ENCODE measurements around the gene CCDC63. TPM values are rescaled to one million over a fixed set of nuclear protein-coding genes. Genes with fewer than 3 reads are reported as not detected.

The CCDC63 gene
- total RNA-seq, 1 experiment from 2014 or later = 0.98 TPM

DNA sequence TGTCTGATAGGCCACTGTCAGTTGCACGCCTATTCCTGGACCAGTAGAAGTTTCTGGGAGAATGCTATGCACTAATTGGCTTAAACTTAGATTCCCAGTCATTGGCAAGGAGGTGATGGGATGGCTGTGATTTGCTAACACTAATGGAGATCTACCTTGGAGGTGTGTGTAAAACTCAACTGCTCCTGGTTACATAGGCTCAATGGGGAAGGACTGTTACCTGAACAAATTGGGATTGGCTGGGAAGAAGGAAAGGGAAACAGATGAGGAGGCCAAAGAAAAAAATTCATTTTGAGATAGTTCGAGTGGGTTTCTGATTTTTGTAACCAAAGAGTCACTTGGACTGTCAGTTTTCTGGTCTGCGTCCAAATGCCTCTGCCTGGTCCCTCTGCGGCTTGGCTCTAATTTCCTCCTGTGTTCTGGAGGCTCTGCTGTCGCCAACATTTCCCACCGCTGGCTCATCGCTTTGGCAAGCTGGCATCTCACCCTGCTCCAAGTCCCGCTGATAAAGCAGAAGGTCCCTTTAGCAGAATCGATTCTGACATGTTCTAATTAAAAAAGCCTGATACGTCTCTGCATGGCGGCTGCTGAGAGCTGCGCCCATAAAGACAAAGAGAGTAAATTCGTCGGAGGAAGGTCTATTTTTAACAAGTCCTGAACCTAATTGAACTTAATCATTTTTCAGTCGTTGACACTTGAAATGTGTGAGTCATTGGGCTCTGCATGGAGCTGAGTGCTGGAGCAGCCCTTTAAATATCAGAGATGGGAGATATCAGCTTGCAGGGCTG is 2.0 kb upstream of the CCDC63 start (continued):
- TF ChIP-seq MXD4 (CRISPR knock-in tag; IDR thresholded peaks at IDR 0.05; ENCODE audit: borderline replicate concordance) (no peak), RORB (CRISPR knock-in tag; IDR thresholded peaks at IDR 0.05) (no peak), FOXP1 (CRISPR knock-in tag; IDR thresholded peaks at IDR 0.05; ENCODE audit: borderline replicate concordance) (no peak), MYBL2 (CRISPR knock-in tag; IDR thresholded peaks at IDR 0.05) (no peak)
- TF ChIP-seq, protein P1, sequence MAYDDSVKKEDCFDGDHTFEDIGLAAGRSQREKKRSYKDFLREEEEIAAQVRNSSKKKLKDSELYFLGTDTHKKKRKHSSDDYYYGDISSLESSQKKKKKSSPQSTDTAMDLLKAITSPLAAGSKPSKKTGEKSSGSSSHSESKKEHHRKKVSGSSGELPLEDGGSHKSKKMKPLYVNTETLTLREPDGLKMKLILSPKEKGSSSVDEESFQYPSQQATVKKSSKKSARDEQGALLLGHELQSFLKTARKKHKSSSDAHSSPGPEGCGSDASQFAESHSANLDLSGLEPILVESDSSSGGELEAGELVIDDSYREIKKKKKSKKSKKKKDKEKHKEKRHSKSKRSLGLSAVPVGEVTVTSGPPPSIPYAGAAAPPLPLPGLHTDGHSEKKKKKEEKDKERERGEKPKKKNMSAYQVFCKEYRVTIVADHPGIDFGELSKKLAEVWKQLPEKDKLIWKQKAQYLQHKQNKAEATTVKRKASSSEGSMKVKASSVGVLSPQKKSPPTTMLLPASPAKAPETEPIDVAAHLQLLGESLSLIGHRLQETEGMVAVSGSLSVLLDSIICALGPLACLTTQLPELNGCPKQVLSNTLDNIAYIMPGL (CRISPR knock-in tag; IDR thresholded peaks at IDR 0.05) = no peak

DNA sequence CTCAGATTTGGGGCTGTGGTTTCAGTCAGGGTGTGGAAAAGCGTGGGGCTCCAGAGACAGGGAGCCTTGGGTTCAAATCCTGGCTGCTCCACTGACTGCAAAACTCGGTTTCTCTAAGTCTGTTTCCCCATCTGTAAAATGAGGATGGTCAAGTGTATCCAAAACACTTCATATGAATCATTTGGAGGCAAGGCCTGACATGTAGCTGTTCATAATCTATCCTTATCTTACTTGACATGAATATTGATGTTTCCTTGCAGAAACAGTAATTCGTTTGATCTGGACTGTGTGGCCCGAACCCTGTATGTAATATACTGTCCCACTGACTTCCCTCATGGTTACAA is 1.5 kb upstream of the CCDC63 start:
- ChIA-PET POLR2A (no interaction called here), CTCF (interaction anchor here (1.1 to 3.4 kb wide), 2 partner anchors 17 to 42 kb away, joined by 3 to 15 read pairs; no protein-coding TSS in a partner anchor)
- H3K27ac Mint-ChIP-seq = no peak overlapping the region
- H3K4me3 Mint-ChIP-seq = no peak overlapping the region
- H3K36me3 Mint-ChIP-seq = no peaks in the 10 kb centered on the region
- DNase-seq (ENCODE audit: low spot score) = no peak
- ATAC-seq = no peak
- H3K27me3 Mint-ChIP-seq (ENCODE audit: low read depth) = peaks cover 22% of the 10 kb centered on the region
- TF ChIP-seq IRF2 (CRISPR knock-in tag; IDR thresholded peaks at IDR 0.05; ENCODE audit: borderline replicate concordance, low read depth) = no peak
- TF ChIP-seq ZNF121 (CRISPR knock-in tag; IDR thresholded peaks at IDR 0.05) = no peak
- TF ChIP-seq, protein P2, sequence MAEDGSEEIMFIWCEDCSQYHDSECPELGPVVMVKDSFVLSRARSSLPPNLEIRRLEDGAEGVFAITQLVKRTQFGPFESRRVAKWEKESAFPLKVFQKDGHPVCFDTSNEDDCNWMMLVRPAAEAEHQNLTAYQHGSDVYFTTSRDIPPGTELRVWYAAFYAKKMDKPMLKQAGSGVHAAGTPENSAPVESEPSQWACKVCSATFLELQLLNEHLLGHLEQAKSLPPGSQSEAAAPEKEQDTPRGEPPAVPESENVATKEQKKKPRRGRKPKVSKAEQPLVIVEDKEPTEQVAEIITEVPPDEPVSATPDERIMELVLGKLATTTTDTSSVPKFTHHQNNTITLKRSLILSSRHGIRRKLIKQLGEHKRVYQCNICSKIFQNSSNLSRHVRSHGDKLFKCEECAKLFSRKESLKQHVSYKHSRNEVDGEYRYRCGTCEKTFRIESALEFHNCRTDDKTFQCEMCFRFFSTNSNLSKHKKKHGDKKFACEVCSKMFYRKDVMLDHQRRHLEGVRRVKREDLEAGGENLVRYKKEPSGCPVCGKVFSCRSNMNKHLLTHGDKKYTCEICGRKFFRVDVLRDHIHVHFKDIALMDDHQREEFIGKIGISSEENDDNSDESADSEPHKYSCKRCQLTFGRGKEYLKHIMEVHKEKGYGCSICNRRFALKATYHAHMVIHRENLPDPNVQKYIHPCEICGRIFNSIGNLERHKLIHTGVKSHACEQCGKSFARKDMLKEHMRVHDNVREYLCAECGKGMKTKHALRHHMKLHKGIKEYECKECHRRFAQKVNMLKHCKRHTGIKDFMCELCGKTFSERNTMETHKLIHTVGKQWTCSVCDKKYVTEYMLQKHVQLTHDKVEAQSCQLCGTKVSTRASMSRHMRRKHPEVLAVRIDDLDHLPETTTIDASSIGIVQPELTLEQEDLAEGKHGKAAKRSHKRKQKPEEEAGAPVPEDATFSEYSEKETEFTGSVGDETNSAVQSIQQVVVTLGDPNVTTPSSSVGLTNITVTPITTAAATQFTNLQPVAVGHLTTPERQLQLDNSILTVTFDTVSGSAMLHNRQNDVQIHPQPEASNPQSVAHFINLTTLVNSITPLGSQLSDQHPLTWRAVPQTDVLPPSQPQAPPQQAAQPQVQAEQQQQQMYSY (CRISPR knock-in tag; IDR thresholded peaks at IDR 0.05) = no peak
- TF ChIP-seq ZNF232 (CRISPR knock-in tag; IDR thresholded peaks at IDR 0.05) = no peak
- TF ChIP-seq, protein P3, sequence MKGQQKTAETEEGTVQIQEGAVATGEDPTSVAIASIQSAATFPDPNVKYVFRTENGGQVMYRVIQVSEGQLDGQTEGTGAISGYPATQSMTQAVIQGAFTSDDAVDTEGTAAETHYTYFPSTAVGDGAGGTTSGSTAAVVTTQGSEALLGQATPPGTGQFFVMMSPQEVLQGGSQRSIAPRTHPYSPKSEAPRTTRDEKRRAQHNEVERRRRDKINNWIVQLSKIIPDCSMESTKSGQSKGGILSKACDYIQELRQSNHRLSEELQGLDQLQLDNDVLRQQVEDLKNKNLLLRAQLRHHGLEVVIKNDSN (CRISPR knock-in tag; IDR thresholded peaks at IDR 0.05) = no peak
- H3K4me1 Mint-ChIP-seq = peaks cover 18% of the 10 kb centered on the region
- peaks cover 4% of the 10 kb centered on the region; the same call in 1 of the 2 replicates for H3K9me3 Mint-ChIP-seq

DNA sequence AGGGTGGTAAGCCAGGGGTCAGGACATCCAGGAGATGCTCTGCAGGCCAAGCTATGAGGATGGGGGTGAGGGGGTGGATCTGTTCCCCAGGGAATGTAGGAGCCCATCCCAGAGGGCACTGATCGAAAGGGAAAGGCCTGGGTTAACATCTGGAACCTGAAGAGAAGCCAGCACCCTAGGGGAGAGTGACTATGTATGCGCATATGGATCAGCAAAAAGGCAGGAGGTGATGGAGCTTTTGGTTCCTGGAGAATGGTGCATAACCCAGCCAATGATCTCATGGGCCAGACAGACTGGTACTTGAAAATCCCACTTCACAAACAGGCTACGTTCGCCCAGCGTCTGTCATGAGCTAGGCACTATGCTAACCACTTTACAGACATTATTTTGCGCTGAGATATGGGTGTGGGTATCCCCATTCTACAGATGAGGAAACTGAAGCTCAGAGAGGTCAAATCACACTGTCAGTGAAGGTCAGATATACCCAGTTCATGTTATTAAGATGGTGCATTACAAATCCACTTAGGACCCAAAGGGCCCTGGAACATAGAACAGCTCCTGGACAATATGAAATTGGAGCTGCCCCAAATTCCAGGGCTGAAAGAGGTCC is 1.6 kb downstream of the CCDC63 start:
- POLR2A ChIA-PET = no interaction called here
- CTCF ChIA-PET = interaction anchor here (1.1 to 3.4 kb wide), 5 partner anchors 14 to 144 kb away, joined by 3 to 15 read pairs (median 5); no protein-coding TSS in a partner anchor
- ATAC-seq (no peak), DNase-seq (ENCODE audit: low spot score) (no peak)
- H3K4me1 Mint-ChIP-seq = peaks cover 19% of the 10 kb centered on the region
- peaks cover 4% of the 10 kb centered on the region; the same call in 1 of the 2 replicates for H3K9me3 Mint-ChIP-seq
- H3K4me3 Mint-ChIP-seq = no peak overlapping the region
- no peaks in the 10 kb centered on the region for H3K36me3 Mint-ChIP-seq
- H3K27ac Mint-ChIP-seq = peak overlapping the region; percentile 77; the same call in 1 of the 2 replicates
- peaks cover 19% of the 10 kb centered on the region for H3K27me3 Mint-ChIP-seq (ENCODE audit: low read depth)
- TF ChIP-seq, protein P4, sequence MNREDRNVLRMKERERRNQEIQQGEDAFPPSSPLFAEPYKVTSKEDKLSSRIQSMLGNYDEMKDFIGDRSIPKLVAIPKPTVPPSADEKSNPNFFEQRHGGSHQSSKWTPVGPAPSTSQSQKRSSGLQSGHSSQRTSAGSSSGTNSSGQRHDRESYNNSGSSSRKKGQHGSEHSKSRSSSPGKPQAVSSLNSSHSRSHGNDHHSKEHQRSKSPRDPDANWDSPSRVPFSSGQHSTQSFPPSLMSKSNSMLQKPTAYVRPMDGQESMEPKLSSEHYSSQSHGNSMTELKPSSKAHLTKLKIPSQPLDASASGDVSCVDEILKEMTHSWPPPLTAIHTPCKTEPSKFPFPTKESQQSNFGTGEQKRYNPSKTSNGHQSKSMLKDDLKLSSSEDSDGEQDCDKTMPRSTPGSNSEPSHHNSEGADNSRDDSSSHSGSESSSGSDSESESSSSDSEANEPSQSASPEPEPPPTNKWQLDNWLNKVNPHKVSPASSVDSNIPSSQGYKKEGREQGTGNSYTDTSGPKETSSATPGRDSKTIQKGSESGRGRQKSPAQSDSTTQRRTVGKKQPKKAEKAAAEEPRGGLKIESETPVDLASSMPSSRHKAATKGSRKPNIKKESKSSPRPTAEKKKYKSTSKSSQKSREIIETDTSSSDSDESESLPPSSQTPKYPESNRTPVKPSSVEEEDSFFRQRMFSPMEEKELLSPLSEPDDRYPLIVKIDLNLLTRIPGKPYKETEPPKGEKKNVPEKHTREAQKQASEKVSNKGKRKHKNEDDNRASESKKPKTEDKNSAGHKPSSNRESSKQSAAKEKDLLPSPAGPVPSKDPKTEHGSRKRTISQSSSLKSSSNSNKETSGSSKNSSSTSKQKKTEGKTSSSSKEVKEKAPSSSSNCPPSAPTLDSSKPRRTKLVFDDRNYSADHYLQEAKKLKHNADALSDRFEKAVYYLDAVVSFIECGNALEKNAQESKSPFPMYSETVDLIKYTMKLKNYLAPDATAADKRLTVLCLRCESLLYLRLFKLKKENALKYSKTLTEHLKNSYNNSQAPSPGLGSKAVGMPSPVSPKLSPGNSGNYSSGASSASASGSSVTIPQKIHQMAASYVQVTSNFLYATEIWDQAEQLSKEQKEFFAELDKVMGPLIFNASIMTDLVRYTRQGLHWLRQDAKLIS (CRISPR knock-in tag; IDR thresholded peaks at IDR 0.05; ENCODE audit: borderline replicate concordance) = no peak
- TF ChIP-seq TP53 (CRISPR knock-in tag; IDR thresholded peaks at IDR 0.05) (no peak), TEAD4 (CRISPR knock-in tag; IDR thresholded peaks at IDR 0.05) (no peak)
- TF ChIP-seq, protein P5, sequence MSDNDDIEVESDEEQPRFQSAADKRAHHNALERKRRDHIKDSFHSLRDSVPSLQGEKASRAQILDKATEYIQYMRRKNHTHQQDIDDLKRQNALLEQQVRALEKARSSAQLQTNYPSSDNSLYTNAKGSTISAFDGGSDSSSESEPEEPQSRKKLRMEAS (CRISPR knock-in tag; IDR thresholded peaks at IDR 0.05) = no peak
- TF ChIP-seq, protein P6, sequence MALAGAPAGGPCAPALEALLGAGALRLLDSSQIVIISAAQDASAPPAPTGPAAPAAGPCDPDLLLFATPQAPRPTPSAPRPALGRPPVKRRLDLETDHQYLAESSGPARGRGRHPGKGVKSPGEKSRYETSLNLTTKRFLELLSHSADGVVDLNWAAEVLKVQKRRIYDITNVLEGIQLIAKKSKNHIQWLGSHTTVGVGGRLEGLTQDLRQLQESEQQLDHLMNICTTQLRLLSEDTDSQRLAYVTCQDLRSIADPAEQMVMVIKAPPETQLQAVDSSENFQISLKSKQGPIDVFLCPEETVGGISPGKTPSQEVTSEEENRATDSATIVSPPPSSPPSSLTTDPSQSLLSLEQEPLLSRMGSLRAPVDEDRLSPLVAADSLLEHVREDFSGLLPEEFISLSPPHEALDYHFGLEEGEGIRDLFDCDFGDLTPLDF (CRISPR knock-in tag; IDR thresholded peaks at IDR 0.05) = no peak
- TF ChIP-seq, protein P7, sequence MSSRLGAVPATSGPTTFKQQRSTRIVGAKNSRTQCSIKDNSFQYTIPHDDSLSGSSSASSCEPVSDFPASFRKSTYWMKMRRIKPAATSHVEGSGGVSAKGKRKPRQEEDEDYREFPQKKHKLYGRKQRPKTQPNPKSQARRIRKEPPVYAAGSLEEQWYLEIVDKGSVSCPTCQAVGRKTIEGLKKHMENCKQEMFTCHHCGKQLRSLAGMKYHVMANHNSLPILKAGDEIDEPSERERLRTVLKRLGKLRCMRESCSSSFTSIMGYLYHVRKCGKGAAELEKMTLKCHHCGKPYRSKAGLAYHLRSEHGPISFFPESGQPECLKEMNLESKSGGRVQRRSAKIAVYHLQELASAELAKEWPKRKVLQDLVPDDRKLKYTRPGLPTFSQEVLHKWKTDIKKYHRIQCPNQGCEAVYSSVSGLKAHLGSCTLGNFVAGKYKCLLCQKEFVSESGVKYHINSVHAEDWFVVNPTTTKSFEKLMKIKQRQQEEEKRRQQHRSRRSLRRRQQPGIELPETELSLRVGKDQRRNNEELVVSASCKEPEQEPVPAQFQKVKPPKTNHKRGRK (CRISPR knock-in tag; IDR thresholded peaks at IDR 0.05; ENCODE audit: borderline replicate concordance) = no peak
